ENCODE data around the gene ADARB1.

Gene ADARB1

DNA sequence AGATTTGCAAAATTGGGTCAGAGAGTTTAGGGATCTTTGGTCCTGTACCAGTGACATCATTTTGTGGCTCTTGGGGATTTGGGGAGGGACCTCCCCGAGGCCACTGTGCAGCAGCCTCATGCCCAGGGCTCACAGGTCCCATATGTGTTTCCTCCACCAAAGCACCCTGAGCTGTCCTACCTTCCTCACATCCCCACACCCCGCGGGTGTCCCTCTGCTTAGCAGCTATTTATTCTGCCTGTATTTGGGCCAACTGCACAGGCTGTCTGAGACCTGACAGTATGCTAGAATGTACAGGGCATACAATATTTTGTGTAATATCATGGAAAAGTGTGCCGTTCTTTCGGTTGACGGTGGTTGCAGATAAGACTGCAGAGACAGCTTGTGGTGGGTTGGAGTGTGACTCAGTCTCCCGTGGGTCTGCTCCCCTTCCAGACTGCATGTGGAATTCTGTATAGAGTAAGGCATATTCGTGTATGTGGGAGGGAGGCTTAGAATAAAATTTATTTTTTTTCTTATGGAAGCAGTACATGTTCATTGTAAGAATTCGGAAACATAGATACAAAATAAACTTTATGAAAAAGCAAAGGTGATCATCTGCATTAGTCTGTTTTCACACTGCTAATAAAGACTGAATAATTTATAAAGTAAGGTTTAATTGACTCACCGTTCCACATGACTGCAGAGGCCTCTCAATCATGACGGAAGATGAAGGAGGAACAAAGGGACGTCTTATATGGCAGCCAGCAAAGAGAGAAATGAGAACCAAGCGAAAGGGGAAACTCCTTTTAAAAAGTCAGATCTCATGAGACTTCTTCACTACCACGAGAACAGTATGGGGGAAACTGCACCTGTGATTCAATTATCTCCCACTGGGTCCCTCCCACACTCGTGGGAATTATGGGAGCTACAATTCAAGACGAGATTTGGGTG, 84.4 kb downstream of the ADARB1 start:
- TF ChIP-seq, protein P1, sequence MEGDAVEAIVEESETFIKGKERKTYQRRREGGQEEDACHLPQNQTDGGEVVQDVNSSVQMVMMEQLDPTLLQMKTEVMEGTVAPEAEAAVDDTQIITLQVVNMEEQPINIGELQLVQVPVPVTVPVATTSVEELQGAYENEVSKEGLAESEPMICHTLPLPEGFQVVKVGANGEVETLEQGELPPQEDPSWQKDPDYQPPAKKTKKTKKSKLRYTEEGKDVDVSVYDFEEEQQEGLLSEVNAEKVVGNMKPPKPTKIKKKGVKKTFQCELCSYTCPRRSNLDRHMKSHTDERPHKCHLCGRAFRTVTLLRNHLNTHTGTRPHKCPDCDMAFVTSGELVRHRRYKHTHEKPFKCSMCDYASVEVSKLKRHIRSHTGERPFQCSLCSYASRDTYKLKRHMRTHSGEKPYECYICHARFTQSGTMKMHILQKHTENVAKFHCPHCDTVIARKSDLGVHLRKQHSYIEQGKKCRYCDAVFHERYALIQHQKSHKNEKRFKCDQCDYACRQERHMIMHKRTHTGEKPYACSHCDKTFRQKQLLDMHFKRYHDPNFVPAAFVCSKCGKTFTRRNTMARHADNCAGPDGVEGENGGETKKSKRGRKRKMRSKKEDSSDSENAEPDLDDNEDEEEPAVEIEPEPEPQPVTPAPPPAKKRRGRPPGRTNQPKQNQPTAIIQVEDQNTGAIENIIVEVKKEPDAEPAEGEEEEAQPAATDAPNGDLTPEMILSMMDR (IDR thresholded peaks at IDR 0.05; ENCODE audit: borderline replicate concordance, control extremely low read depth, extremely low read depth, insufficient read depth, missing control alignments) = no peak
- in situ Hi-C loops (cut with MboI; ENCODE audit: low sequenced_read_pairs, unreplicated experiment) = no loop called here
- DNase-seq (ENCODE audit: low spot score) = no peak

DNA sequence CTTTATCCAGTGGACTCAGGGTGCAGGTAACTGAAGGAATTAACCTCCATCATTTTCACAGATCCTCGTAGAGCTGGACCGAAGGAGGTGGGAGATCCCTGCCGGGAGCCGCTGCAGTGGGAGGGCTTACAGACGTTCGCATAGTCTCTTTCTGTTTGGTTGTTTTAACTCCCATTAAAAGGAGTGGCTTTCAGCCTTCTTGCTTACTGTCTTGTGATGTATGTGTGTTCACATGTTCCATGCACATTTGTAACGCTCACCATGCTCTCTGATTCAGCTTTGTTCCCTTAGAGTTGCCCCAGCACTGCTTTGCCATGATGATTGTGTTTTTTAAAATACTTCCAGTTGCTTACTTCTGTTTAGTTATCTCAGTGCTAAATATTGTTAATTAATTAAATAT, 85.8 kb downstream of the ADARB1 start:
- in situ Hi-C loops (cut with MboI; ENCODE audit: low sequenced_read_pairs, unreplicated experiment) = no loop called here
- TF ChIP-seq, protein P1 (IDR thresholded peaks at IDR 0.05; ENCODE audit: borderline replicate concordance, control extremely low read depth, extremely low read depth, insufficient read depth, missing control alignments) = no peak
- DNase-seq (ENCODE audit: low spot score) = no peak

DNA sequence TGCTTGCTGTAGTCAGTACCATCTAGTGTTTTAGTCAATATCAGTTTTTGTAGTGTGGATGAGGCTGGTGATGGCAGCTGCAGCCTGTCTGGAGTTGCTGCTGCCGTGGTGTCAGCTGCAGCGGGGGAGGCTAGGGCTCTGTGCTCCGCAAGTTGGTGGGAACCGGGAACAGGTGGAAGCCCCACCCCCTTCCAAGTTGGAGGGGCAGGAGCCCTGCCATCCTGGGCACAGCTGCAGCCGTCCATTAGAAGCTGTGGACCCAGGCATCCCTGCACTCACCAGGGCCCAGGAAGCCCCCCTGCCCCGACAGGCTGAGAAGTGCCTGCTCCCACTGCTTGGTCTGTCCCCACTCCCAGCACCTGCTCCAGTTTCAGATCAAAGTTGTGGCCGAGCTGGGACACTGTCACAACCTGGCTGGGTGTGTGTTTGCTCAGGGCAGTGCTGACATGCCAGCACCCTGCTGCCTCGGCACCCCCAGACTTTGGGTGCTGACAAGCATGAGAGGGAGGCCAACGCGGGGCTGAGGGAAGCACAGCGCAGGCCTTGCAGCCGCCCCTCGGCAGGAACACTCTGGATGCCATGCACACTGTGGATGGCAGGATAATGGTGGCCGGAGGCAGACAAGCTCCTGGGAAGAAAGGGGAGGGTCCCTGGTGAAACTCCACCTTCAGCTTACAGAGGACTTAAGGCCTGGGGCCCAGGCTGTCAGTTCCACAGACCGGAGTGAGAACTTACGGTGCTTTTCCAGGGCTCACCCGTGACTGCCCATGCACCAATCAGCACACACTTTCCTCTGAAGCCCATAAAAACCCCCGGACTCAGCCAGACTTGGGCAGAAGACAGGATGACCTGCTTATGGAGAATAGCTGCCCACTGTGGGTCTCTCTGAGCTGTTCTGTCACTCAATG, 86.9 kb downstream of the ADARB1 start:
- no peak for DNase-seq (ENCODE audit: low spot score)

DNA sequence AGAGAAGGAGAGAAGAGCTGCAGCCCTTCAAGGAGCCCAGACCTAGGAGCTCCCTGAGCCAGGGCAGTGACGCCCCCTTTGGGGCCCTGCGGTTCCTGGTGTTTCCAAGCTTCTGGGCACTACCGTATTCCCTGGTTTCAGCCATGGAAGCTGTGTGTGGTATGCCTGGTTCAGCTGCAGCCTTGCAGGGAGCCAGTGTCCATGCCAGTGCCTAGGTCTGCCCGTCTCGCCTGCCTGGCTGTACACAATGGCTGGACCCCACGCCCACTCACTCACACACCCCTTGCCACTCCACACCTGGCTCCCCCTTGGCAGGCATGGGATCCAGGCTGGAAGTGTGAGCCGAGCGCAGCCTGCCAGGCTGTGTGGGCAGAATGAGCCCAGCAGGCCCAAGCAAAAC, 87.7 kb downstream of the ADARB1 start:
- no peak for DNase-seq (ENCODE audit: low spot score)
- in situ Hi-C loops (cut with MboI; ENCODE audit: low sequenced_read_pairs, unreplicated experiment) = no loop called here
- TF ChIP-seq, protein P1 (IDR thresholded peaks at IDR 0.05; ENCODE audit: borderline replicate concordance, control extremely low read depth, extremely low read depth, insufficient read depth, missing control alignments) = no peak

More for the DNA sequence above, 86.9 kb downstream of the ADARB1 start:
- TF ChIP-seq, protein P1 (IDR thresholded peaks at IDR 0.05; ENCODE audit: borderline replicate concordance, control extremely low read depth, extremely low read depth, insufficient read depth, missing control alignments) = no peak
- in situ Hi-C loops (cut with MboI; ENCODE audit: low sequenced_read_pairs, unreplicated experiment) = no loop called here

DNA sequence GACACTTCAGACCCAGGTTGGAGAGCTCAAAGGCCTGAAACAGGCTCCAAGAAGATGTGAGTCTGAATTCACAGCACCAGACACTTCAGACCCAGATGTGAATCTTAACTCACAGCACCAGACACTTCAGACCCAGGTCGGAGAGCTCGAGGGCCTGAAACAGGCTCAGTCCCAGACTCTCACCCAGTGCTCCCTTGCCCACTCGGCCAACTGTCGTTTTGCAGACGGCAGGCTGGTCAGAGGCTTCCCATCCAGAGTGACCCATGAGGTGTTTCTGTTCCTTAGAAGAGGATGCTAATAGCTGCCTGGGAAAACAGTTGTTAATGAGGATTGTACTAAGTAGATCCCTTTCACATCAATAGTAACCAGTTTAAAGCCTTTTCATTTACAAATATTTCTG, 88.4 kb downstream of the ADARB1 start:
- DNase-seq (ENCODE audit: low spot score) = no peak
- TF ChIP-seq, protein P1 (IDR thresholded peaks at IDR 0.05; ENCODE audit: borderline replicate concordance, control extremely low read depth, extremely low read depth, insufficient read depth, missing control alignments) = no peak
- in situ Hi-C loops (cut with MboI; ENCODE audit: low sequenced_read_pairs, unreplicated experiment) = no loop called here

DNA sequence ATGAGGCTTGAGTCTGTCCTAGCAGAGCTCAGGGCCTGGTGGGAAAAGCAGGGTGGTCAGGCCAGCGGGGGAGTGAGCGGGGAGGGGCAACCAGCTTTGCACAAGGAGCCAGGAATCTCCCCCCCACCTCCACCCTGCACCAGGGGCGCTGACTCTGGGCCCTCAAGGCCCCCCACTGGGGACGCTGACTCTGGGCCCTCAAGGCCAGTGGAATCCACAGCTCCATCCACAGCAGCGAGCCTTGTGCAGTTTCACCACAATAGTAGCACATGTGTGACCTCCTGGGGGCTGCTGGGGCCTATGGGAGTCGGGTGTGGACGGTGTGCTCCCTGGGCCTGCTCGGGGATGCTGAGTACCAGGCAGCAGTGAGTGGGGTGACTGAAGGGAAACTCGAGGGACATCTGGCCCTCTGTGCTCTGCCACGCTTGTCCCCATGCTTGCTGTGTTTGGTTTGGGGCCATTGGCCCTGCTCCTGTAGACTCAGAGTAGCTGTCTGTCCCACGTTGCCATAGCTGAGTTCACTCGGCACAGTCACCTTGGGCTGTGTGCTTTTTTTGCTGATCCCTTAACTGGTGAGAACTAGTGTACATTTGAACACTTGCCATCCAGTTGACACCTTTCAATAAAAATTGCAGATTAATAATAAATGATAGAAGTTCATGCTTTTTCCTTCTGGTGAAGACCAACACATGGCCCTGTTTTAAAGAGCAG, 89.2 kb downstream of the ADARB1 start:
- TF ChIP-seq, protein P1 (IDR thresholded peaks at IDR 0.05; ENCODE audit: borderline replicate concordance, control extremely low read depth, extremely low read depth, insufficient read depth, missing control alignments) = no peak
- no peak for DNase-seq (ENCODE audit: low spot score)
- in situ Hi-C loops (cut with MboI; ENCODE audit: low sequenced_read_pairs, unreplicated experiment) = no loop called here
